Activated CD4-positive, alpha-beta memory T cell treated with anti-CD3 and anti-CD28 coated beads, Interleukin-2, amount 10 ng/mL, durations not matched to agents 7 days and 5 days (primary cell): ENCODE data around the gene AQP6. TPM values are rescaled to one million over a fixed set of nuclear protein-coding genes. Genes with fewer than 3 reads are reported as not detected.

ENCODE experiments used
- CTCF ChIA-PET: fragments of 350-600 bp; sonication (Branson Sonifier 250); formaldehyde crosslinking; loops from one replicate; lab custom pipeline; 2021; ENCODE audit warnings: antibody characterized with exemption, inconsistent platforms; lab: Charles Lee
- POLR2A ChIA-PET: fragments of 350-600 bp; sonication (Branson Sonifier 250); formaldehyde crosslinking; loops from one replicate; lab custom pipeline; 2021; ENCODE audit warnings: antibody characterized with exemption; lab: Charles Lee
- DNase-seq: peaks from one replicate; pipeline ENCODE4 v3.0.0-alpha.2; 2020
- H3K27ac Mint-ChIP-seq: one replicate; pipeline ENCODE4 v1.8.0; 2021; ENCODE audit warnings: mild to moderate bottlenecking, mixed read lengths
- H3K27me3 Mint-ChIP-seq: one replicate; pipeline ENCODE4 v1.8.0; 2021; ENCODE audit warnings: mixed read lengths
- H3K36me3 Mint-ChIP-seq: one replicate; pipeline ENCODE4 v1.8.0; 2021; ENCODE audit warnings: low read depth, mixed read lengths
- H3K4me1 Mint-ChIP-seq: one replicate; pipeline ENCODE4 v1.8.0; 2021; ENCODE audit warnings: mixed read lengths
- H3K4me3 Mint-ChIP-seq: one replicate; pipeline ENCODE4 v1.8.0; 2021; ENCODE audit warnings: mild to moderate bottlenecking, mixed read lengths
- H3K9me3 Mint-ChIP-seq: one replicate; pipeline ENCODE4 v1.8.0; 2021; ENCODE audit warnings: mixed read lengths
- total RNA-seq, 2 experiments: library from RNA; stranded (reverse); gene quantifications; one replicate each; pipeline ENCODE4 v1.2.3, GENCODE V29; 2021

AQP6 gene
- total RNA-seq, 2 experiments from 2014 or later, result not detected

- H3K4me1 Mint-ChIP-seq, result peaks cover 55% of the 10 kb centered on the region
- ChIA-PET CTCF (interaction anchor here (0.5 to 4.5 kb wide), 58 partner anchors 8 to 575 kb away, joined by 3 to 86 read pairs (median 4); partner anchors contain the start of genes BCDIN3D, COX14, FAIM2 and RACGAP1), POLR2A (interaction anchor here (0.9 to 1.9 kb wide), 13 partner anchors 8 to 274 kb away, joined by 3 to 11 read pairs (median 4); partner anchors contain the start of genes BCDIN3D, RACGAP1 and SMARCD1)
- H3K27ac Mint-ChIP-seq, result peak overlapping the region; percentile 90
- H3K27me3 Mint-ChIP-seq, result peaks cover 4% of the 10 kb centered on the region
- no peaks in the 10 kb centered on the region for H3K9me3 Mint-ChIP-seq
- H3K4me3 Mint-ChIP-seq, result peak overlapping the region; percentile 82
- no peaks in the 10 kb centered on the region for H3K36me3 Mint-ChIP-seq
- DNase-seq, result peak; percentile 89
These were observed 27.2 kb upstream of the AQP6 start for GRCh38 chr12:49945394-49946080.

DNA sequence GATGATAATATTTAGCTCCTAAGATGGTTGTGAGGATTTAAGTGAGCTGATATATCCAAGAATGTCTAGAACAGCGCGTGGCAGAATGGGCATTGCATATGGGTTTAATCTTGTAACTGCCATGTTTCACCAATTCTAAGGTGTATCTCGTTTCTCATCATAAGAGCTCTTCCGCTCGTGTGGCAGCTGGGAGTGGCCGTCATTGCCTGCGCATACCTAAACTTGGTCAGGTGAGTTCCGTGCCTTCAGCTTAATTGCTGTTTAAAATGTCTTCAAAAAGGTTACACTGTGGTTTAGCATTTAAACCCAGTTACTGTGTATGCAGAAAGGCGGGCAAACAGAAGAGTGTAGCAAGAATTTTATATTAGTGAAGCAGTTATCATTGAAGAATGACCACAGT, 26.7 kb upstream of the AQP6 start:
- POLR2A ChIA-PET, result interaction anchor here (0.9 to 1.9 kb wide), 13 partner anchors 9 to 275 kb away, joined by 3 to 11 read pairs (median 4); partner anchors contain the start of genes BCDIN3D, RACGAP1 and SMARCD1
- Mint-ChIP-seq H3K27ac (peak overlapping the region; percentile 90), H3K4me3 (no peak overlapping the region), H3K27me3 (peaks cover 4% of the 10 kb centered on the region), H3K36me3 (no peaks in the 10 kb centered on the region), H3K9me3 (no peaks in the 10 kb centered on the region), H3K4me1 (peaks cover 55% of the 10 kb centered on the region)
- DNase-seq, result no peak
- CTCF ChIA-PET, result interaction anchor here (0.6 to 4.5 kb wide), 50 partner anchors 9 to 1632 kb away, joined by 3 to 86 read pairs (median 4); partner anchors contain the start of genes BCDIN3D, COX14, FAIM2 and RACGAP1

- Mint-ChIP-seq H3K9me3 (no peaks in the 10 kb centered on the region), H3K4me1 (peaks cover 51% of the 10 kb centered on the region), H3K36me3 (no peaks in the 10 kb centered on the region), H3K27me3 (peaks cover 4% of the 10 kb centered on the region), H3K27ac (no peak overlapping the region), H3K4me3 (no peak overlapping the region)
- CTCF ChIA-PET, result interaction anchor here (0.6 to 4.5 kb wide), 26 partner anchors 9 to 1632 kb away, joined by 3 to 86 read pairs (median 6); partner anchors contain the start of genes BCDIN3D, COX14 and TMBIM6
- POLR2A ChIA-PET, result interaction anchor here (0.9 to 1.9 kb wide), 8 partner anchors 9 to 416 kb away, joined by 3 to 11 read pairs (median 4); partner anchors contain the start of gene BCDIN3D
- no peak for DNase-seq
These were observed 26.2 kb upstream of the AQP6 start for GRCh38 chr12:49946497-49946896.

DNA sequence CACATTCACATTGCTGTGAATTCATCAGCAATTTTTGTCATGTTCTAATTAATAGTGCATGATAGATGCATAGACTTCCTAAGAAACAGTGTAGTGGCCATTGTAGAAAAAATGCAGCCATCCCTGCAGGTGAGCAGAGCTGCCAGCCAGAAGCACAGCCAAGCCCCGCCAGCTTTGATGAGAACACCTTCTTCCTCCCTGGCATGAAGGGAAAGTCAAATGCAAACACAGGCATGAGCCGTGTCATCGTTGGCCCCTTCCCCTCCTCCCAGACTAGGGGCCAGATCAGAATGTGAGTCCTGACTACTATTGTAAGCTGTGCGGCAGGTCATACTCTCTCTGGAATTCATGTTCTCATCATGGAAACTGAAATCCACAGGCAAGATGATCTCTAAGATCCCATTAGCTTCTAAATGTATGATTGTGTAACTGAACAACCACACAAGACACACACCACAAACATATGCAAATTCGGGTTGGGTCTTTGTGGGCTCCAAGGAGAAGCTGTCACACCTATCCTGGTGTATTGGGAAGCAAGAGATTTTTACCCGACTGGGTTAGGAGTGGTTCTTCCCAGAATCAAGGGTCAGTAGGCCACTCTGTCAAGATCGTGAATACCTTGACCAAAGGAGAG, 25.0 kb upstream of the AQP6 start:
- DNase-seq, result no peak
- Mint-ChIP-seq H3K27me3 (peaks cover 8% of the 10 kb centered on the region), H3K4me3 (no peak overlapping the region), H3K4me1 (peaks cover 39% of the 10 kb centered on the region), H3K27ac (no peak overlapping the region), H3K36me3 (no peaks in the 10 kb centered on the region), H3K9me3 (no peaks in the 10 kb centered on the region)
- ChIA-PET CTCF (interaction anchor here (1.1 to 4.5 kb wide), 2 partner anchors 19 to 107 kb away, joined by 4 to 86 read pairs; no protein-coding TSS in a partner anchor), POLR2A (no interaction called here)

DNA sequence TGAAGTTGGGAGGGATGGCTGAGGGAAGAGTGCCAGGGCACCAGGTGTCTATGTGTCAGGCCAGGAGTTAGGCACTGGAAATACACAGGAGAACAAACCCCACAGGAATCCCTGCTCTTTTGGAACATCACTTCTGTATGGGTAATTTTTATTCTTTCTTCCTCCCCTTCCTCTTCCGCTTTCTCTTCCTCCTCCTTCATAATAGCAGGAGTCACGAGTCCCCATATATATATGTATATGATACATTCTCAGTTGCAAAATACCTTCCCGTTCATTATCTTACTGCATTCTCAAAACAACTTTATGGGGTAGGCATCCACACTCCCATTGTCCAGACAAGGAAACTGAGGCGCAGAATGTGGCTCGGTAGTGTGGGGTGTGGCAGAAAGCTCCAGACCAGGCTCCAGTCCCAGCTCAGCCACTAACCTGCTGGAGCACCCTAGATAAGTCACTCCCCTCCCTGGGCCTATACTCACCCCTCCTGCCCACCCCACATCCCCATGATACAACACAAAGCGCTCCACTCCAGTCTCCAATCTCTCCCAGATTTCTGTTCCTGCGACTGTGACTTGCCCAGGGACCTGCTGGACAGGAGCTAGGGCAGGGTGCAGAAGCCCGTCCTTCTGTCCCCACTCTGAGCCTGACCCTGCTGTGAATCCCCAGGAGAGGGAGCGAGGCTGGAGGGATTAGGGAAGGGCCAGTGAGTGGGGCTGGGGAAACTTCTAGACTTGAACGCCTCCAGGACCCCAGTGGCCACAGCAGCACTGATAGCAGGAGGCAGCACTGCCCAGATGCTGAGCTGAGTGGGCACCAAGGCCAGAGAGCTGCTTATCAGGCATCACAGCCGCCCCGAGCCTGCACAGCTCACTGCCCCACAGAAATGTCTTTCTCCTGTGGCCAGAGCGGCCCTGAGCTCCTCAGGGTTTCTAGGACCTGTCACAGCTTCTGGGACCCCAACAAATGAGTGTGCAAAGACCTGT, 23.6 kb upstream of the AQP6 start:
- Mint-ChIP-seq H3K4me3 (no peak overlapping the region), H3K27ac (no peak overlapping the region), H3K9me3 (no peaks in the 10 kb centered on the region), H3K36me3 (no peaks in the 10 kb centered on the region), H3K4me1 (peaks cover 25% of the 10 kb centered on the region), H3K27me3 (peaks cover 16% of the 10 kb centered on the region)
- CTCF ChIA-PET, result interaction anchor here (1.9 to 4.5 kb wide), 2 partner anchors 18 kb away, joined by 14 to 86 read pairs; no protein-coding TSS in a partner anchor
- POLR2A ChIA-PET, result no interaction called here
- DNase-seq, result no peak

DNA sequence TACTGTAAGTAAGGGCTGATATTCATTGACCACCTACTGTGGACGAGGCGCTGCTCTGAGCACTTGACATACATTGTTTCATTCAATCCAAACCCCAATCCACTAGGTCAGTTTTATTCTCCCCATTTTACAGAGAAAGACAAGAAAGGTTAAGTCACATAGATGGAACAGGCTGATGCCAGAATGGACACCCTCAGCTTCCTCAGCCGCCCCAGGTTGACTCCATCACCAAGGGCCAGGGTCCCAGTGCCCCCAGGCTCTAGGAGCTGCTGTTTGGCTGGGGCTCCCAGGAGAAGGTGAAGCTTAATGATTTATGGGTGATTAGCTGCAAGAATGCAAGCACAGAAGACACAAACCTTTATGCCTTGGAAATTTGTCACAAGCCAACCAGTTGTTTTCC, 22.9 kb upstream of the AQP6 start:
- H3K27ac Mint-ChIP-seq, result no peak overlapping the region
- DNase-seq, result no peak
- no peak overlapping the region for H3K4me3 Mint-ChIP-seq
- no peaks in the 10 kb centered on the region for H3K9me3 Mint-ChIP-seq
- ChIA-PET POLR2A (no interaction called here), CTCF (interaction anchor here (1.9 kb wide), 1 partner anchor 17 kb away, joined by 14 read pairs; no protein-coding TSS in a partner anchor)
- no peaks in the 10 kb centered on the region for H3K36me3 Mint-ChIP-seq
- H3K27me3 Mint-ChIP-seq, result peaks cover 23% of the 10 kb centered on the region
- H3K4me1 Mint-ChIP-seq, result peaks cover 18% of the 10 kb centered on the region

DNA sequence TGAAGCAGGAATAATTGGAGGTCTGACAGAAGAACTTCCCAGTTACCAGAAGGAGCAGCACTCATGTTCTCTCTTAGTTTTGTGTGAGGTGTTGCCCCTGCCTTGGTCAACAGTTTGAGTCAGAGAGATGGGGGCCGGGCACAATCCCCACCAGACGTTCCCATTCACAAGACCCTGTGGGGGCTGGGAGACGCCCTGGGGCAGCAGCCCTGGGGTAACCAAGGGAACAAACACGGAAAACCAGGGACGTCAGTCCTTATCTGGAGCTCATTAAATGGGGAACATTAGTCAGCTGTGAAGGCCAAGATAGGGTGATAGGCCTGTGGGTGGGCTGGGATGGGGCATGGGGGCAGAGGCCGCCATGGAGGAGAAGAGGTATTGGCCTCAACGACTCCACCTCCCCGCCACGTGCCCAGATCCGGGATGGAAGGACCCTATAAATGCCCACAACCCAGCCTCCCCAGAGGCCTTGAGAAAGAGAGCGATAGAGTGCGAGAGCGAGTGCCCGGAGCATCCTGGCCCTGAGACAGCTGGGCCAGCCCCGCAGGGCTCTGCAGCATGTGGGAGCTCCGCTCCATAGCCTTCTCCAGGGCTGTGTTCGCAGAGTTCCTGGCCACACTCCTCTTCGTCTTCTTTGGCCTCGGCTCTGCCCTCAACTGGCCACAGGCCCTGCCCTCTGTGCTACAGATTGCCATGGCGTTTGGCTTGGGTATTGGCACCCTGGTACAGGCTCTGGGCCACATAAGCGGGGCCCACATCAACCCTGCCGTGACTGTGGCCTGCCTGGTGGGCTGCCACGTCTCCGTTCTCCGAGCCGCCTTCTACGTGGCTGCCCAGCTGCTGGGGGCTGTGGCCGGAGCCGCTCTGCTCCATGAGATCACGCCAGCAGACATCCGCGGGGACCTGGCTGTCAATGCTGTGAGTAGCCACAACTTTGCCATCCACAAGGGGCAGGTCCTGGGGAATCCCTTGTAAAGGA, 22.2 kb upstream of the AQP6 start, which contains the start of gene AQP2:
Gene AQP2 (plus strand): TSS at position 465 of the 979 bp plus-strand sequence. CDS start 94 bp downstream, at position 559.
- Mint-ChIP-seq H3K36me3 (no peaks in the 10 kb centered on the region), H3K27me3 (peaks cover 25% of the 10 kb centered on the region), H3K4me3 (no peak within 1 kb of the TSS), H3K9me3 (no peaks in the 10 kb centered on the region), H3K27ac (no peak within 1 kb of the TSS), H3K4me1 (peaks cover 11% of the 10 kb centered on the region)
- no peak for DNase-seq
- ChIA-PET CTCF (interaction anchor here (1.9 kb wide), 1 partner anchor 17 kb away, joined by 14 read pairs; no protein-coding TSS in a partner anchor), POLR2A (no interaction called here)

DNA sequence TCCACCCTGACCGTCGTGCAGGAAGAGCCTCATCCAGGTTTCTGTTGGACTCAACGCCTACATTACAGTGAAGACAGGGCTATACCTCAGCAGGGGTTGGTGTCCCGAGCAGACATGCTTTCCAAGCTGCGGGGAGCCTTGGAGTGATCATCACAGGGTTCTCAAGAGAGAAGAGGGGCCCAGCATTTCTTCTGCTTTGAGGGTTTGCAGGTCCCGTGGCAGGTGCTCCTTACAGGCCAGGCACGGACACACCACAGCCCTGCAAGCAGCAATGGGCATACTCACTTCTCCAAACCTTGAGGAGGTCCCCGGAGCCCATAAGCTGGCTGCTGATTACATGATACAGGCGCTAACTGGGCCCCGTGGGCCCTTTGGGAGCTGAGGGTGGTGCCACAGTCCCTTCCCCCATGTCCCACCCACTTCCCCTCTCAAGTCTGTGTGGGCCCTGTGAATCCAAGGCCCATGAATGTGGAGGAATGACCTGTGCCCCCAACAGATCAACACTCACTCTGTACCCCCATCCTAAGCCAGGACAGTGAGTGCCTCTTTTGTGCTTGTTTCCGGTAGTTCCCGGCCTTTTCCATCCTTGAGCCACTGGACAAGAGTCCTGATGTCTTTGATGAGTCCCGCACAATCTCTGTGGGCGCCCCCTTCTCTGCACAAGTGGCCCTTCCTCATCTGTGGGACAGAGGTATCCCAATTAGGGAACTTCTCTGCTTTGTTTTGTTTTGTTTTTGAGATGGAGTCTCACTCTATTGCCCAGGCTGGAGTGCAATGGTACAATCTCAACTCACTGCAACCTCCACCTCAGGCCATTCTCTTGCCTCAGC, 21.1 kb upstream of the AQP6 start:
- ChIA-PET CTCF (no interaction called here), POLR2A (no interaction called here)
- Mint-ChIP-seq H3K4me1 (peaks cover under 1% of the 10 kb centered on the region), H3K9me3 (no peaks in the 10 kb centered on the region), H3K27ac (no peak overlapping the region), H3K4me3 (no peak overlapping the region), H3K36me3 (no peaks in the 10 kb centered on the region), H3K27me3 (peaks cover 35% of the 10 kb centered on the region)
- DNase-seq, result no peak

DNA sequence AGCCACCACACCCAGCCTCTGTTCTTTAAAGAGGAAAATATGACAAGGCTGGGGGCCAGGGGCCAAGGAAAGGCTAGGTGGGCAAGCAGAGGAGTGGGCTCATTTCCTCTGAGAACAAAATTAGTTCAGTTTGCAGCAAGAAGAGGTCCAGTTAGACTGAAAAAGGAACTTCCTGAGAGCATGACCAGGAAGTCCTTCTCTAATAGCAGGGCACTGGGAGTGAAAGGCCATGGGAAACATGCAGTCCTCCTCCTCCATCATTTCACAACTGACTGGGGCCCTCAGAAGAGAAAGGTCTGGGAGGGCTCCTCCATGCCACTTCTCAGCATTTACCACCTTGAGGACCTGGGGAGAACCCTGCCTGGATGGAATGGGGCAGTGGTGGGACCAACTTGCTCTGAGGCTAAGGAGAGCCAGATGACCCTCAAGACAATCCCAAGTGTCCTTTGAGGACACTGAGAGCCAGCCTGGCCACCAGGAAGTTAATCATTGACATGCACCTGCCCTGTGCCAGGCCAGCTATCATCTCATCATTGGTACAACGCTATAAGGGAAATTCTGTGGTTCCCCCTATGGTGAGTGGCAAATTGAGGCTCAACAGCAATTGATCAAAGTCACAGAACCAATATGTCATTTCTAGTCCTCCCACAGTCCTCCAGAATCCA, 20.2 kb upstream of the AQP6 start:
- CTCF ChIA-PET, result interaction anchor here (0.8 to 1.0 kb wide), 2 partner anchors 14 to 22 kb away, joined by 3 to 4 read pairs; no protein-coding TSS in a partner anchor
- no peak for DNase-seq
- Mint-ChIP-seq H3K36me3 (no peaks in the 10 kb centered on the region), H3K4me3 (no peak overlapping the region), H3K27ac (no peak overlapping the region), H3K9me3 (no peaks in the 10 kb centered on the region), H3K4me1 (no peaks in the 10 kb centered on the region), H3K27me3 (peaks cover 44% of the 10 kb centered on the region)
- POLR2A ChIA-PET, result no interaction called here

DNA sequence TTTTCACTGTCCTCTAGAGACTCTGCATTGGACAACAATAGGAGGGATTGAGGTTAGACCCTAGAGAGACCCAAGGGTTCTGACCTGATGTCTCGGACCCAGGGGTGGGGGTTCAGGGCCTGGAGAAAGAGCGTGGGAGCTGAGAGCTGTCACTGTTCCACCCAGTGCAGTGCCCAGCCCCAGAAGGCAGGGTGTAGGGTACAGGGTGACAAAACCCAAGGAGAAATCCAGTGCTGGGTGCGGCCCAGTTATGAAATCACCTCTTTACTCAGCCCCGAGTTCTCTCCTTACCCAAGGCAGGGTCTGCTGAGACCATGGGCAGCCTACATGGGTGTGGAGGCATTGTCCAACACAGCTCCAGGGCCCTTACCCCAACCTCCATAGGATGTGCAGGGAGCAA, 19.6 kb upstream of the AQP6 start:
- Mint-ChIP-seq H3K27me3 (peaks cover 51% of the 10 kb centered on the region), H3K36me3 (no peaks in the 10 kb centered on the region), H3K27ac (no peak overlapping the region), H3K4me1 (no peaks in the 10 kb centered on the region), H3K9me3 (no peaks in the 10 kb centered on the region), H3K4me3 (no peak overlapping the region)
- ChIA-PET CTCF (interaction anchor here (0.8 to 1.0 kb wide), 2 partner anchors 14 to 23 kb away, joined by 3 to 4 read pairs; no protein-coding TSS in a partner anchor), POLR2A (no interaction called here)
- no peak for DNase-seq
